ENCODE measurements around the gene HS6ST3. TPM values are rescaled to one million over a fixed set of nuclear protein-coding genes. Genes with fewer than 3 reads are reported as not detected.

HS6ST3 gene
- total and polyA plus RNA-seq, 8 donors, result 0.03 to 0.15 (median 0.10) TPM

- no peaks in the 10 kb centered on the region for H3K27me3 ChIP-seq
- no peaks in the 10 kb centered on the region for H3K36me3 ChIP-seq
- intact Hi-C loops (cut with DNase I), result no loop called here
- no peaks in the 10 kb centered on the region for H3K9me3 ChIP-seq
- DNase-seq (no peak), ATAC-seq (no peak)
- H3K27ac ChIP-seq, result no peak overlapping the region
- no peak overlapping the region for H3K4me3 ChIP-seq
- no peak for TF ChIP-seq CTCF (IDR thresholded peaks at IDR 0.05)
- no peaks in the 10 kb centered on the region for H3K4me1 ChIP-seq
Observed at GRCh38 chr13:96454466-96454865, 364.6 kb downstream of the HS6ST3 start.

- Histone ChIP-seq H3K36me3 (no peaks in the 10 kb centered on the region), H3K9me3 (no peaks in the 10 kb centered on the region), H3K27me3 (no peaks in the 10 kb centered on the region), H3K27ac (no peak overlapping the region), H3K4me1 (no peaks in the 10 kb centered on the region), H3K4me3 (no peak overlapping the region)
- TF ChIP-seq CTCF (IDR thresholded peaks at IDR 0.05), result no peak
- intact Hi-C loops (cut with DNase I), result no loop called here
- DNase-seq, result peak in 1 of 4 donors; percentile 17
- no peak for ATAC-seq
Observed at GRCh38 chr13:96460609-96461008, 370.7 kb downstream of the HS6ST3 start.

GRCh38 chr13:96473526-96474180, 383.7 kb downstream of the HS6ST3 start:
- no peak overlapping the region for H3K4me3 ChIP-seq
- ATAC-seq (no peak), DNase-seq (no peak)
- peaks cover 0 to 6% of the 10 kb centered on the region in 2 donors for H3K9me3 ChIP-seq
- no peaks in the 10 kb centered on the region for H3K4me1 ChIP-seq
- H3K27ac ChIP-seq, result no peak overlapping the region
- H3K27me3 ChIP-seq, result no peaks in the 10 kb centered on the region
- H3K36me3 ChIP-seq, result no peaks in the 10 kb centered on the region
- intact Hi-C loops (cut with DNase I), result no loop called here
- TF ChIP-seq CTCF (IDR thresholded peaks at IDR 0.05), result no peak

GRCh38 chr13:96474181-96474557, 384.3 kb downstream of the HS6ST3 start:
- DNase-seq (no peak), ATAC-seq (no peak)
- Histone ChIP-seq H3K27me3 (no peaks in the 10 kb centered on the region), H3K27ac (no peak overlapping the region), H3K4me3 (no peak overlapping the region), H3K36me3 (no peaks in the 10 kb centered on the region), H3K9me3 (peaks cover 0 to 7% of the 10 kb centered on the region in 2 donors), H3K4me1 (no peaks in the 10 kb centered on the region)
- TF ChIP-seq CTCF (IDR thresholded peaks at IDR 0.05), result no peak
- intact Hi-C loops (cut with DNase I), result no loop called here

GRCh38 chr13:96475103-96475502, 385.2 kb downstream of the HS6ST3 start:
- H3K27ac ChIP-seq, result no peak overlapping the region
- no peaks in the 10 kb centered on the region for H3K36me3 ChIP-seq
- H3K4me1 ChIP-seq, result no peaks in the 10 kb centered on the region
- intact Hi-C loops (cut with DNase I), result no loop called here
- DNase-seq, result no peak
- no peak overlapping the region for H3K4me3 ChIP-seq
- H3K27me3 ChIP-seq, result no peaks in the 10 kb centered on the region
- peaks cover 0 to 7% of the 10 kb centered on the region in 2 donors for H3K9me3 ChIP-seq
- ATAC-seq, result no peak
- no peak for TF ChIP-seq CTCF (IDR thresholded peaks at IDR 0.05)
